Neural cell (in vitro differentiated cells): ENCODE data around the gene MYOM1.

Source experiments
- CTCF ChIP-seq: fragments of 450-650 bp; IDR thresholded peaks from 2 replicates; pipeline ENCODE4 v1.5.1; 2014; ENCODE audit warnings: antibody characterized with exemption, mild to moderate bottlenecking, moderate library complexity; ENCODE audit not compliant: poor library complexity, severe bottlenecking
- EZH2 ChIP-seq: fragments of 200-600, 300-800 bp; shearing (Covaris generic), sonication (generic); IDR thresholded peaks from 2 replicates; pipeline ENCODE4 v1.6.1; 2014; ENCODE audit warnings: antibody characterized with exemption, low read length, borderline replicate concordance, mild to moderate bottlenecking; ENCODE audit not compliant: insufficient read depth, poor library complexity, severe bottlenecking
- TAF1 ChIP-seq: IDR thresholded peaks from 2 replicates; pipeline ENCODE4 v1.6.1; 2012; ENCODE audit warnings: low read depth

- TF ChIP-seq TAF1 (no peak), EZH2 (no peak), CTCF (no peak)
Measured at GRCh38 chr18:3199942-3200645, 19.7 kb downstream of the MYOM1 start.
